GM19328 (cell line): ENCODE data around the gene MYOT.

Source experiments
- ATAC-seq: cut with Tn5 transposase; IDR thresholded peaks from one replicate; pipeline ENCODE4 v1.9.1; 2021; ENCODE audit warnings: mild to moderate bottlenecking, moderate library complexity; ENCODE audit not compliant: unreplicated experiment

The MYOT gene, protein sequence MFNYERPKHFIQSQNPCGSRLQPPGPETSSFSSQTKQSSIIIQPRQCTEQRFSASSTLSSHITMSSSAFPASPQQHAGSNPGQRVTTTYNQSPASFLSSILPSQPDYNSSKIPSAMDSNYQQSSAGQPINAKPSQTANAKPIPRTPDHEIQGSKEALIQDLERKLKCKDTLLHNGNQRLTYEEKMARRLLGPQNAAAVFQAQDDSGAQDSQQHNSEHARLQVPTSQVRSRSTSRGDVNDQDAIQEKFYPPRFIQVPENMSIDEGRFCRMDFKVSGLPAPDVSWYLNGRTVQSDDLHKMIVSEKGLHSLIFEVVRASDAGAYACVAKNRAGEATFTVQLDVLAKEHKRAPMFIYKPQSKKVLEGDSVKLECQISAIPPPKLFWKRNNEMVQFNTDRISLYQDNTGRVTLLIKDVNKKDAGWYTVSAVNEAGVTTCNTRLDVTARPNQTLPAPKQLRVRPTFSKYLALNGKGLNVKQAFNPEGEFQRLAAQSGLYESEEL

DNA sequence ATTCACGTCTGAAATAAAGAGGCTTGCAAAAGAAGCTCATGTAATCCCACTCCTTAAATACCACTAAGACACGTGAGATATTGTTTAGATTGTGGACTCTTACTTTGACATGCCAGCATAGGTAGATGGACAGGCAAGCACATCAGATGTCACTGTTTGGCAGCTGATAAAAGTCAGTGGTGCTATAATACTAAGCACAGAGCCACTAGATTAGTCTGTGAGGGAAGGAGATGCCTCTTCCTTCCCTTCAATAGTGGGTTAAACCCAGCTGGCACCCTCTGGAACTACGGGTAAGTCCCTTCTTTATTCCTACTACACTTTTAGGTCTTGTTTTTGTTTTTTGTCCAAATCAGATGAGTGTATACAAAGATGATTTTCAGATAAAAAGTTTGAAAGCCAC is at the start of gene MYOT:
TSS of gene MYOT (plus strand) at position 197 of the 400 bp plus-strand sequence. CDS start 2,792 bp downstream, outside the sequence.
- no peak for ATAC-seq

DNA sequence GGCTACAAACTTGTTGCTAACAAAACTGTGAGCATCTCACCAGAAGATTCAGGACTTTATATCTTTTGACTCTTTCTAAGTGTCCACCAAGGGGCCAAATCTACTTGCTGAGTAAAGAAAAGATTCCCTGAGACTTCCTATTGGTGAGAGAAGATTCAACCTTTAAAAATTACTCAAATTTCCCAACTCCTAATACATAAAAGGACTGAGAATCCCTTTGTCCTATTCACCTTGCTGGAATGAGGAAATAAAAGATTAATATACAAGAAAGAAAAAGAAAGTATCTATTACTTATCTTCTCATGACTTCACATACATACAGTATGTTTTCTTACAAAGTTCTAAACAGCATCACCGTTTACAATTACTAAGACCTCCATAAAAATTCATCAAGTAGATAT is 47.9 kb upstream of the MYOT start:
- no peak for ATAC-seq

DNA sequence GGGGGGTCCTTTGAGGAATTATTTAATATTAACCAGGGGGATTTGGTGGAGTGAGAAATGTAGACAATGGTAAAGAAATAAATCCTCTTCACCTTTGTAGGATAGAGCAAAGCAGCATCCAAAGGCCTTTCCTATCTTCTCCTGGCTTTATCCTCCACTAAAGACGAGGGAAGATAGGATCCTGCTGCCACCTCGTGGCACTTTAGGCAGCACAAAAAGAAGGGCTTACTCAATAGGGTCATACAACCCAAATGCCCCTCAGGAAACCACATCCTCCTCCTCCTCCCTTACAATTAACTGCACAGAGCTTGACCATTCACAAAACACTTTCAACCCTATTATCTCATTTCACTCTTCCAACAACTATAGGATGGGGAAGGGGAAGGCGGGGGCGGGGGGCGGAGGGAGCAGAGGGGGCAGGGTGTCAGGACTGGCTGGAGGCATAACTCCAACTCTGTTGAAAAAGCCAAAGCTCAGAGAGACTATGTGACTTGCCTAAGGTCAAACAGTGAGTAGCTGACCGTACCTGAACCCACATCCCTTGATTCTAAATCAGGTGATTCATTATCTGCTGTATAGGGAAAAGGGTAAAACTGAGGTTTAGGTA is 45.4 kb upstream of the MYOT start:
- ATAC-seq: no peak

DNA sequence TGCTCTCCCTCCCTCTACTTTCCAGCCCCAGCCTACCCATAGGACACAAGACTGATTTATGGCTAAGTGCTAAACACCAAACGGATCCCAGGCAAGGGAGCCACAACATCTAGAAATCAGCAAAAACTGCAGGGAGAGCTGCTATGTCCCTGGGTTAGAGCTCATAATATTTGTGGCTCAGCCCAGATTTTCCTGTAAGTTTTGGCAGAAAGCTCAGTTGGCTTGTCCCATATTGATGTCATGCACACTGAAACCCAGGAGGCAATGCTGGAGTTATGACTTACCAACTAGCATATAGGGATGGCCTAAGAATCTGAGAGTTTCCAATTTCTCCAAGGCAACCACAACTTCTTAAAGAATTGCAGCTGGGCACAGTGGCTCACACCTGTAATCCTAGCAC is 44.7 kb upstream of the MYOT start:
- no peak for ATAC-seq

DNA sequence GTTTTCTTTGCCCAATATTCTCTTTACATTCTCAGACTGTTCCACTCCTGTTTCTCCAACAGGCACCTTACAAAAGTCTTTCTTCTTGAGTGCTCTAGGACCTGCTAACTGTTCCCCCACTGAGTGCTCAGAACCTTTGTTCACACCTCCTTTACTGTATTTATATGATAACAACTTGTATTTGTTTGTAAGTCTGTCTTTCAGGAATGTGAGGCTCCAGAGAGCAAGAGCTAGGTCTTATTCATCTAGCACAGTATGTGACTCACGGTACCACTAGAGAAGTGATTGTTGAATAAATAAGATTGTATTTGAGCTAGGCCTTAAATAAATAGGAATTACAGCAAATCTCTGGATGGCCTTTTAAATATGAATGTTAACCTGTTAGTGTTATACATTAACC is 42.5 kb upstream of the MYOT start:
- ATAC-seq: no peak

DNA sequence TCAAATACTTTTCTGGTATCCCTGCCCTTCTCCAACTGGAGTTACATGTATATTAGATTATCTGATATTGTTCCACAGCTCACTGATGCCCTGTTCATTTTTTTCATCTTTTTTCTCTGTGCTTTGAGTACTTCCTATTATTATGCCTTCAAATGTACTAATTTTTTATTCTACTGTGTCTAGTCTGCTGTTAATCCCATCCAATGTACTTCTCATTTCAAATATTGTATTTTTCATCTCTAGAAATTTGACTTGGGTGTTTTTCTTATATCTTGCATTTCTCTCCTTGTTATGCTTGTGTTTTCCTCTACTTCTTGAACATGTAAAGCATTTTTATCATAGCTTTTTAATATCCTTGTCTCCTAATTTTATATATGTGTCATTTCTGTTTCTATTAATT is 41.6 kb upstream of the MYOT start:
- no peak for ATAC-seq

DNA sequence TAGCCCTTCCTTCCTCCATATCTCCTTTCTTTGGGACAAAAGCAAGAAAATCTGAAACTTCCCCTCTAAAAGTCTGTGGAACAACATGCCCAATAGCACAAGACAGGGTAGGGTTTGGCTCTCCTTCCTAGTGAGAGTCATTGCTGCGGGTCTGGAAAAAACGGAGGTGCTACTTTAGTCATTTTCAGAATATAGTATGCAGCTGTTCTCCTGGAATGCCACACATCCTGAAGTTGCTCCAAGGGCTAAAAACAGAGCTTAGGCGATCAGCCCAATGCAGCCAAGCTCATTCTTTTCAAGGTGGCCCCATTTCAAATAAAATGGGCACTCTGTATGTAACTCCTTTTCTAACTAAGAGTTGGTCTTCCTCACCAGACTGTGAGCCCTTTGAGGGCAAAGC is 39.5 kb upstream of the MYOT start:
- no peak for ATAC-seq

DNA sequence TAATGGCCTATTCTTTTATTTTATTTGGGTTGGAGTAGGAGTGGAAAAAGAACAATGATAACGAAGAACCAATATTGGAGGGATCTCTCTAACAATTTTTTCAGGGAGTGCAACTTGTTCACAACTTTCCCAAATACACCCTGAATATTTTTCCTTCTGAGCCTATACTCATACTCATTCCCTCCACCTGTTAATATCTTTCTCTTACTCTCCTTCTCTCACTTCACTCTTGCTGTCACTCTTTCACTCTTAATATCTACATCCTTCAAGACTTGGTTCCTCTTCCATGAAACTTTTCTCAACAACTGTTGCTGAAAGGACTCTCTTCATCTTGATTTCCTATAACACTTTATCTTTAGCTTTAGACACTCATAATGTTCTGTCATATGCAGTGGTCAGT is 39.0 kb upstream of the MYOT start:
- ATAC-seq: no peak

DNA sequence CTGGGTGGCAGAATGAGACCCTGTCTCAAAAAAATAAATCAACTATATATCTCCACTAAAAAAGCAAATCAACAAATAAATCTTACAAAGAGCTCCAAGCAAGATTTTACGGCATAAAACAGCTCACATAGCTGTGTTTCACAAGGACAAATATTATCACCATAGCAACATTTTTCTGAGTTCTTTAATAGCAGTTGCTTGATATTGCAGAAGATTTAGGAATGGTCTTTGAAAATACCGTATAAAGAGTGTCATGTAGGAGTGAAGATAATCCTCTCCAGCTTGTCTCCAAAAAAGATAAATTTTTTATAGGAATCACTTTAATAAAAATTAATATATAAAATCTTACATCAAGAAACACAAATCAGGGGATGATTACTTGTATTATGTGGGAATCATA is 36.6 kb upstream of the MYOT start:
- ATAC-seq: no peak

DNA sequence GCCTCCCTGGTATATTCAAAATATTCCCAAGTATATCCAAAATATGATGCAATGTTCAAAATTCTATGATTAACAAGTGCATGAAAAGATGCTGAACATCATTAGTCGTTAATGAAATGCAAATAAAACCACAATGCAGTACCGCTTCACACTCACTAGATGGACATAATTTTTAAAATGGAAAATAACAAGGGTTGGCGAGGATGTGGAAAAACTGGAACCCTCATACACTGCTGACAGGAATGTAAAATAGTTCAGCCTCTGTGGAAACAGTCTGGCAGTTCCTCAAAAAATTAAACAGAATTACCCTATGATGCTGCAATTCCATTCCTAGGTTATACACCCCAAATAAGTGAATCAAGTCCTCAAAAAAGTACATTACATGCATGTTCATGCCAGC is 36.1 kb upstream of the MYOT start:
- ATAC-seq: no peak

DNA sequence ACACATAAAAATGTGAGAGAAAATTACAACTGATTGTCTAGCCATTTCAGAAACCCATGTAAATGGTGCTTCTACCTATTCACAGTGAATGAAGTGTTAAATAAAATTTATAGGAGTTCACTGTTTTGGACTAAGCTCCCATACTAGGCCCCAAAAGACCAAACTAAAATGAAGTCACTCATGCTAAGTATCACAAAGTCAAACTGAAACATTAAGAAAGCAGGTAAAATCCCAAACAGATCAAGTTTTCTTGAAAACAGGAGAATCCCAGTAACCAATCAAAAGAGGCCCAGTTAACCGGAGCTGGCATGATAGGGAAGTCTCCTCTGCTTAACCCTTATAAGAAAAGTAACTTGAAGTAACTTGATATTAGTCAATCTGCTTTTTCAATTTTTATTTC is 35.2 kb upstream of the MYOT start:
- no peak for ATAC-seq

DNA sequence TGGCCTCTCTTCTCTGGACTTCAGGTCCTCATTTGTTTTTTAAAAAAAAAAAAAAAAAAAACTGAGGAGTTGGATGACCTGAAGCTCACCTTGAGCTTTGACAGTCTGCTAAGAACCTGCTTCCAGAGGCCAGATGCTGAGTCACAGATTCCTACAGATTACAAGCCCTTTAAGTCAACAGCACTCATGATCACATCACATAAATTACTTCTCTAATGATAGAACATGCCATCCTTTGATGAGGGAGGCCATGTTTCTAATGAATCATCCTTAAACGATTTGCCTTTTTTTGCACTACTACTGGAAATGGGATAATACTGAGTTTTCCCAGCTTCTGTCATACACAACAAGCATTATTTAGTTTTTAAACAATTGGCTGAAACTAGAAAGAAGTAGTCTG is 34.2 kb upstream of the MYOT start:
- ATAC-seq: no peak

DNA sequence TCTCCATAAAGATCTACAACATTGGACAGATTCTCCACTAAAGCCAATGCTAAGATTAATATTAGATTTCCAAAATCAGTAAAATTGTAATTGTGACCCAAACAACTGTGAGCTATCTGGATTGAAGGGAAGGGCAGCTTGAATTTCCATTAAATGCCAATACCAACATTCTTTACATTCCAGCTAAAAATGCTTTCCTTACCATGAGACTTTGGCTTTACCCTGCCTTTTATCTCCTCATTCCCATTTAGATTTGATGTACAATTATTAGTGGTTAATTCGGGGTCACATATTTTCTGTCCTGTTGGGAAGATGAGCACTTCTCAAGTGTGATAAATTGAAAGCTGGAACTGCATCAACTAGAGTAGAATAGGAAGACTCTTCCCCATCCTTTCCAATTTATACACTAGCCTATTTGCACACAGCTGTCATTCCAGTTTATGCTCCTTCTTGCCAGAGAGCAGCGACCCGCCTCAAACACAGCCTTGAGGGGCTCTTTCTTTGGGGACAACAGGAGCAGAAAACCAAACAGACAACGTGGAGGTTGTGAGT is 33.1 kb upstream of the MYOT start:
- ATAC-seq: no peak

DNA sequence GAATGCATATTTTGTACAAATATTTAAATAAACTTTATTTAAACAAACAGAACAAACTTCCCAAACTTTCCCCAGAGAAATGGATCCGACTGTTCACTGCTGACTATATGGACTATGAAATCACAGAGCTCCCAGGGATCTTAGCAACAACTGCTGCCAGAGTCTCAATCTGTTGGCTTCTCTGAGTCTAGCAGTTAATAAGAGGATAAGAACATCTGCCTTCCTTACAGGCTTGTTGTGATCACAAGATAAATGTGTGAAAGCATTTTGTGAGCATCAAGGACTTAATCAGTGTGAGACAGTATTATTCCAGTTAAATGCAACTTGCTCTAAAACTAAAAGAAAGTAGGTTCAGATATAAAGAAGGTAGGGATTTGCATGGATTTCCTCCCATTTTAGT is 31.4 kb upstream of the MYOT start:
- ATAC-seq: no peak

DNA sequence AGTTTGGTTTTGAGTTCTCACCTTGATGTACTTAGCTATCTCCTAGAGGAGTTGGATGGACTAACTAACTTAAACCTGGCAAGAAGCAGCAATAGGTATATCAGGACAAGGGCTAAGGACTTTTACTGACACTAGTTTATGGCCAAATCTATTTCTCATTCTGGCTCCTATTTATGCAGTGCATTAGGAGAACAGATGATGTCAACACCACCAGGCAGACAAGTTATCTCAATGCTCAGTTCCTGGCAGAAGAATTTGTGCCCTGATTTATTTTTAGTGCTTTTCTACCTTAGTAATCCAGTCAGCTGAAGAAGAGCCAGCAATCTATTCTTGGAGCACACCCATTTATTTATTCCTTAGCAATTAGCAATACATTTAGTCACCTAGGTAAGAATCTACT is 30.7 kb upstream of the MYOT start:
- no peak for ATAC-seq

DNA sequence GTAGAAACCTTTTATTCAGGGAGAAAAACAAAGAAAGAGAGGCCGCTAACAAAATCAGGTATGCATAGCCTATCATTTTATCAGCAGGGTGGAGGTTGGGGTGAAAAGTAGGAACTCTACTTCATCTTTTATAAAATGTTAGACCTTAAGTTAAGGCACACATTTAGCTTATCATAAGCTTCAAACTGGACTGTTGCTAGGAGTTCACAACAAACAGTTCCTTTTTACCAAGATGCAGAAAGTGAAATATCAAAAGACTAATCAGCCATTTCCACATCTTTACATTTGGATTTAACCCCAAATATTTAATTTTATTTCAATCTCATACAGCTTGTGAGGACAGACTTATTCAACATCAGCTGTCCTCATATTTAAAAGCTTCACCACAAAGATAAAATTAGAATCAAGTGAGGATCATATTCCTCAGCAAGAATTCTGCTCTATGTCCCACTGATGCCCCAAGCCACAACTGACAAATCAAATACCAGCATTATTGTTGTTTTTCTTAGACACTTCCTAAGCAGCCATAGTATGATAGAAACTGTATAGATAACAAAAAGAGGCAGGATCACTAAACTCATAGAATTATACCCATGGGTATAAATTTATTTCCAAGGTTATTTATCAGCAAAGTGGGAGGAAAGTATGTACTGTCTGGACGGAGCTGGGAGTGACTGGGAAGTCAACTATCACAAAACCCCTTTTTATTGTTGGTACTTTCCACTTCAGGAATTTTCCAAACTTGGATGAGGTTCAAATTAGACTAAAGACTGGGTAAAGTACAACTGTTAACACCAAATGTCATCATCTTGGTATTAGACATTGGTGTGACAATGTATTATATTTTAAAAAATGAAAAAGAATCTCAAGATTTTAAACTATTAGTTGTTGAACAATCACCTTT is 29.9 kb upstream of the MYOT start:
- ATAC-seq: no peak

DNA sequence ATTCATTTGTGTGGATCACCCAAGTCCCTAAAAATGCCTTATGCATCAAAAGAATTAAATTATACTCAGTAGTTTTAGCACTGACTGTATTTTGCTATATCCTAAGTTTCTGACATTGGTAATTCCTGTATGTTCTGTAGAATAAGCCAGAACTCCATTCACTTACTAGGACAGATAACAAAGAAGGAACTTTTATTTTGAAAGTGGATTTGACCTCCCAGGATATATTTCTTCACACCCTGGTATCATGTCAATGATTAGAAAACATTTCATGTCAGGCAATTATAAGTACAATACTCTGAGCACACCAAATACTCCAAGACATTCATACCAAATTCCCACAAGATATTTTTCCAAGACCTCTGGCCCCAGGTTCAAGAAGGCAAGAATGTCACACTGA is 28.7 kb upstream of the MYOT start:
- no peak for ATAC-seq

DNA sequence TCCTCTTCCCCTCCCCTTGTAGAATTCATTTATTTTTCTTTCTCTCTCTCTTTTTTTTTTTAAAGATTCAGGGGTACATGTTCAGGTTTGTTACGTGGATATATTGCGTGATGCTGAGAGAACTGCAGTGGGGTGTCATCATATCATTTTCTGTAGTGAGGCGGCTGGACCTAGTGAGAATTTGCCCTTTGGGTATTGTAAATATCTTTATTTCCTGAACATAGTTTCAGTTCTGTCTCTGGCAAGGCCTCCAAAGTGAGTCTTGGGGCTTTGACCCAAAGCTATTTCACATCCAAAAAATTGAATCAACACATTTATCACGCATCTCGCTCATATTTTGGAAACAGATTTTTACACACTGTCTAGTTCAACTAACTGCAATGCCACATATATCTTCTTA is 25.4 kb upstream of the MYOT start:
- ATAC-seq: no peak

DNA sequence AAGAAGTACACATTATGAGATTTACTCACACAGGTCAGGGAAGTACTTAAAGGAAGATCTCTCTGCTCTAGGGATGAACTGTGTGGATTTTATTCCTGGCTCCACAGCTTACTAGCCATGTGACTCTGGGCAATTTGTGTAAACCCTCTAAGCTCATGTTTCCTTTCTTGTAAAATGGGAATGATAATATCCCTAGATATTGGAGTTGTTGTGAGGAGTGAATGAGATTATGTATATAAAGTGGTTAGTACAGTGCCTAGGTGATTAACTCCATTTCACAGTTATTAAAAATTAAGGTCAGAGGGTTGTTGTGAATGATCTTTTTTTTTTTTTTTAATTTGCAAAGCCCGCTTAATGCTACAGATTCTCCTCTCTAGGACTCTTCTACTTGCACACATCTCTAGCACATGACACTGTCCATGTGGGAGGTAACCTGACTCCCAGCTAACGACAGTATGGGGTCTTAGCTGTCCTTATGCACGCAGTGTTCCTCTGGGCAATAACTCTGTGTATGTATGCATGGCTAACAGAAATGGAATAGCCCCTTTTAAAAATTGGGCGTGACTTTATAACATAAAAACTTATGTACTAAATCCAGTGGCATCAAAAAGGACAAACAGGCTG is 23.9 kb upstream of the MYOT start:
- no peak for ATAC-seq

DNA sequence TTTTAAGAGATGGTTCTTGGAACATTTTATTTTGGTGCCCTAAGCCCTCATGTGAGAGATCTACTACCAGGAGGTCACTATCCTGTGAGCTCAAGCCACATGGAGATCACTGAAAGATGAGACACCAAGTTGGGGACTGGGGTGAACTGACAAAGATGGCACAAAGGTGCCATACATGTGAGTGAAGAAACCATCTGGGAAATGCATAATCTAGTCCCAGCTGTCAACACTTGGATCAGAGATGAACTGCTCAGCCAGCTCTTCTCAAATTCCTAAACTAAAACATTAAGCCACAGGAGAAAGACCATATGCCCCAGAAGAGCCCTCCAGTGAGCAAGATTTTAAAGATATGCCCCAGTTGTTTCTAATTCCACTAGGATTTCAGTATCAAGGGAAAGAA is 22.2 kb upstream of the MYOT start:
- ATAC-seq: no peak

DNA sequence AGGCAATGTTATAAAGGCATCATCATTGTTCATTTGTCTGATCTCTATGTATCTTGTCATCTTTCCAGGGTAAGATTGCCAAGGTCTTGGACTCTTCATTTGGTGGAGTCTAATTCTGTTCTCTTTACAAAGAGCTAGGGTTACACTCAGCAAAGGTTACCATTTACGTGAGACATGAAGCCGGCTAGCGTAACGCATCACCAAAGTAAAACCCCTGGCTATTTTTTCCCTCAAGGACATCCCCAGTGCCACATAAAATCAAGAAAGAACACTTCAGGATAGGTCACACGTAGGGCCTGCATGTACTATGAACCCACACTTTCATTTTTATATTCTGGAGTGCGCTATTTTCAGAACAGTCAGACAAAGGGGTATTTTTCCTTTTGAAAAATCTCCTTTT is 20.0 kb upstream of the MYOT start:
- no peak for ATAC-seq
